GM18526 (cell line): ENCODE results near the gene AGRN.

Source experiments
- POLR2A ChIP-seq: IDR thresholded peaks from 3 replicates; pipeline ENCODE4 v1.6.1; 2011; ENCODE audit not compliant: insufficient read length; ENCODE audit errors: extremely low read depth

Gene AGRN

DNA sequence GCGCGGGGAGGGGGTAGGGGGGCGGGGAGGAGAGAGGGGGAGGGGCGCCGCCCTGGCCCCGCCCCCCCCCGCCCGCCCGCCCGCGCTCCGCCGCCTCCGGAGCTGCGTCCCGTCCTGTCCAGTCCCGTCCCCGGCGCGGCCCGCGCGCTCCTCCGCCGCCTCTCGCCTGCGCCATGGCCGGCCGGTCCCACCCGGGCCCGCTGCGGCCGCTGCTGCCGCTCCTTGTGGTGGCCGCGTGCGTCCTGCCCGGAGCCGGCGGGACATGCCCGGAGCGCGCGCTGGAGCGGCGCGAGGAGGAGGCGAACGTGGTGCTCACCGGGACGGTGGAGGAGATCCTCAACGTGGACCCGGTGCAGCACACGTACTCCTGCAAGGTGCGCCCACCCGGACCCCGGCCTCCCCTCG lies at the start of gene AGRN:
AGRN (plus strand) TSS at position 121 of the 405 bp plus-strand sequence; CDS start at position 174, 53 bp downstream.
- peak; percentile 22 for TF ChIP-seq POLR2A

DNA sequence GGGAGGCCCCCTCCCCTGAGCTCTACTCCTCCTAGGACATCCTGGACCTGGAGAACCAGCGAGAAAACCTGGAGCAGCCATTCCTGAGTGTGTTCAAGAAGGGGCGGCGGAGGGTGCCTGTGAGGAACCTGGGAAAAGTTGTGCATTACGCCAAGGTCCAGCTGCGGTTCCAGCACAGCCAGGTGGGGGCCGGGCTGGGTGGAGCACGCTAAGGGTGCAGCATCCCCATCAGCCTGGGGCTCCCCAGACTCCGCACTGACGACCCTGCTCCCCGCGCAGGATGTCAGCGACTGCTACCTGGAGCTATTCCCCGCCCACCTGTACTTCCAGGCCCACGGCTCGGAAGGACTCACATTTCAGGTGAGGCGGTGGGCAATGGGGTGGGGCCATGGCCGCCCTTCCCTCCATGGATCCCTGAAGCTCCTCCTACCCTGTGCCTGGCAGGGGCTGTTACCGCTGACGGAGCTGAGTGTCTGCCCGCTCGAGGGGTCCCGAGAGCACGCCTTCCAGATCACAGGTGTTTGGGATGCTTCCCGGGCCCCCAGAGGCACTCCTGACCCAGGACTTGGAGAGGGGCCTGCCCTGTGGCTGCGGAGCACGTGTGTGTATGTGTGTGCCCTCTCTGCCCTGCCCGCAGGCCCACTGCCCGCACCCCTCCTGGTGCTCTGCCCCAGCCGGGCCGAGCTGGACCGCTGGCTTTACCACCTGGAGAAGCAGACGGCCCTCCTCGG lies 49.5 kb upstream of the AGRN start:
- TF ChIP-seq POLR2A, result no peak

DNA sequence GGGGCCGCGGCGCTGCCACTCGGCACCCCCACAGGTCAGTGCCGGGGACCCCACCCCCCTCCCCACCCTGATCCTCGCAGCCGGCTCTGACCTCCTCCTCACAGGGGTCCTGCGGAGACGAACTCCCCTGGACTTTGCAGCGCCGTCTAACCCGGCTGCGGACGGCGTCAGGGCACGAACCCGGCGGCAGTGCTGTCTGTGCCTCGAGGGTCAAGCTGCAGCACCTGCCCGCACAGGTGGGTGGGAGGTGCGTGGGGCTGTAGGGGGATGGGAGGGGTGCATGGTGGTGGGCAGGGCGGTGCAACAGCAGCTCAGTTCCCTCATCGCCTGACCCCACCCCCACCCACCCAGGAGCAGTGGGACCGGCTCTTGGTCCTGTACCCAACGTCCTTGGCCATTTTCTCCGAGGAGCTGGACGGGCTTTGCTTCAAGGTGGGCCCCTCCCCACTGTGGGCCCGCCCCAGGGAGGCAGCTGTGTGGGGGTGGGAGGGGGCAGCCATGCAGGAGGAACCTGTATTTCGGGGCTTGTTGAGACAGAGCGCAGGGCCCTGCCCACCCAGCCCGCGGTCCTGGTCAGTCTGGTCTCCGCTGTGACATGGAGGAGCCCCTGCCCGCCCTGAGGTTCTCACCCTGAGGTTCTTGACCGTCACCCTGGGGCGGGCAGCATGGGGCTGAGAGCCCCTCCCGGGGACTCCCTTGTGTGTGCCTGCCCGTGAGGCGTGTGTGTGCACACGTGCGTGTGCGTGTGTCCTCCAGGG lies 48.8 kb upstream of the AGRN start:
- no peak for TF ChIP-seq POLR2A

DNA sequence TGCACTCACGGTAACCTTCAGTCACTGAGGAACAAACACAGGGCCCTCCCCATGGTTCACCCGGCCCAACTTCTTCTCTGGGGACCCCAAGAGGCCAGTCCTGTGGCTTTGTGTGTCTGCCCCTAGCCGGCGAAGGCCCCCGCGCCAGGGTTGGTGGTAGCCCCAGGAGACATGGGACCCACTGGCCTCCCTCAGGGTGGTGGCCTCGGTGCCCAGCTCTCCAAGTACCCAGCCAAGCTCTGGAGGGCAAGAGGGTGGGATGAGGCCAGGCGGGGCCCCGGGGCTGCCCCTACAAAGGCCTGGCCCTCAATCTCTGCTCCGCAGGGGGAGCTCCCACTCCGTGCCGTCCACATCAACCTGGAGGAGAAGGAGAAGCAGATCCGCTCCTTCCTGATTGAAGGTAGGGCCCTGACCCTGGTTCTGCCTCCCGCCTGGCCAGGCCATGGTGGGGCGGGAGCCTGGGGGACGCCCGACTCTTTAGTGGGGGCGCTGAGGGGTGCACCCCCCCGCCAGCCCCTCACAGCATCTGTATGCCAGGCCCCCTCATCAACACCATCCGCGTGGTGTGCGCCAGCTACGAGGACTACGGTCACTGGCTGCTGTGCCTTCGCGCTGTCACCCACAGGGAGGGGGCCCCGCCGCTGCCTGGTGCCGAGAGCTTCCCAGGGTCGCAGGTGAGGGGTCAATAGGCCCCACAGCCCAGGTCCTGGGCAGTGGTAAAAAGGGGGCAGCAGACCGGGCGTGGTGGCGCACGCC lies 48.0 kb upstream of the AGRN start:
- no peak for TF ChIP-seq POLR2A

DNA sequence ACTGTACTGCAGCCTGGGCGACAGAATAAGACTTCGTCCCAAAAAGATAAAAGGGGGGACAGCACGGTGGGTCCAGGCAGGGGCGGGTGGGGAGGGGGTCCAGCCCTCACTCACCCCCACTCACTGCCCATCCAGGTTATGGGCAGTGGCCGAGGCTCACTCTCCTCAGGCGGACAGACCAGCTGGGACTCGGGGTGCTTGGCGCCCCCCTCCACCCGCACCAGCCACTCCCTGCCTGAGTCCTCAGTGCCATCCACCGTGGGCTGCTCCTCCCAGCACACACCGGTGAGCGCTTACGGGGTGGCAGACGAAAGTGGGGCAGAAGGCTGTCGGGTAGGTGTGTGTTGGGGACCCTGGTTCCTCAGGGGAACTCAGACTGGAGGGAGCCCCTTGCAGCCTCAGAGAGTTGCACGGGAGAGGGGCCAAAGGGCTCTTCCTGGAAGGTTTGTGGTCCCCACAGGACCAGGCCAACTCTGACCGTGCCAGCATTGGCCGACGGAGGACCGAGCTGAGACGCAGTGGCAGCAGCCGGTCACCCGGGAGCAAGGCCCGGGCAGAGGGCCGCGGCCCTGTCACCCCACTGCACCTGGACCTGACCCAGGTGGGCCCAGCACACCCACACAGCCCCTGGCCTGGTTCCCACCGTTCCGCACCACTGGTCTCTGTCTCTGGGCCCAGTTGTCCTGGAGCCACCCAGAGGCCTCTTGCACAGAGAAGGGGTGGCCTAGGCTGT lies 47.0 kb upstream of the AGRN start:
- TF ChIP-seq POLR2A, result no peak

DNA sequence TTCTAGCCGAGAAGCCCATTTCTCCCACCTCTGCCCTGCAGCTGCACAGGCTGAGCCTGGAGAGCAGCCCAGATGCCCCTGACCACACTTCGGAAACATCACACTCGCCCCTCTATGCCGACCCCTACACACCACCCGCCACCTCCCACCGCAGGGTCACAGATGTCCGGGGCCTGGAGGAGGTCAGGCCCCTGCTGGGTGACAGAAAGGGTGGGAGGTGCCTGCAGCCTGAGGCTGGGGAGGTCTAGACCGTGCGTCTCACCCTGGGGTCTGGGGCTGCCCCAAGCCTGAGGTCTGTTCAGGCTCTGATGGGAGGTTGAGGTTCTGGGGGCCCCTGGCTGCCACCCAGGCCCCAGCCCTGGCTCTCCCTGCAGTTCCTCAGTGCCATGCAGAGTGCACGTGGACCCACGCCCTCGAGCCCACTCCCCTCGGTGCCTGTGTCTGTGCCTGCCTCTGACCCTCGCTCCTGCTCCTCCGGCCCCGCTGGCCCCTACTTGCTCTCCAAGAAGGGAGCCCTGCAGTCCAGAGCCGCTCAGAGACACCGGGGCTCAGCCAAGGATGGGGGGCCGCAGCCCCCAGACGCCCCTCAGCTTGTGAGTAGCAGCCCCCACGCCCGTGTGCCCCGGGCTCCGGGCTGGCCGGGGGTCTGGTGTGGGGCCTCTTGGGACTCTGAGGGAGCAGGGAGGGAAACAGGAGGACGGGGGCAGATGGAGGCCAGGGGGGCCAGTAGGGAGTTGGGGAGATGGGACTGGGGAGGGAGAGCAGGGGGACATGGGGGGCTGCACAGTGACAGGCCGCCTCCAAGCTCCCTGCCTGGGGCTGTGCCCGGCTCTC lies 46.2 kb upstream of the AGRN start:
- no peak for TF ChIP-seq POLR2A

DNA sequence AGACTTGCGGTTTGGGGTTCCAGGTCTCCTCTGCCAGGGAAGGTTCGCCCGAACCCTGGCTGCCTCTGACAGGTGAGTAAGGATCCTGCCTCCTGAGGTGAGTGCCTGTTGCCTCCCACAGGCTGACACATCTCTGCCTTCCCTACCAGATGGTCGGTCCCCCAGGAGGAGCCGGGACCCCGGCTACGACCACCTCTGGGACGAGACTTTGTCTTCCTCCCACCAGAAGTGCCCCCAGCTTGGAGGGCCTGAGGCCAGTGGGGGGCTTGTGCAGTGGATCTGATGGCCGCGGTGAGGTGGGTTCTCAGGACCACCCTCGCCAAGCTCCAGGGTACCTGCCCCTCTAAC lies 45.7 kb upstream of the AGRN start:
- no peak for TF ChIP-seq POLR2A

DNA sequence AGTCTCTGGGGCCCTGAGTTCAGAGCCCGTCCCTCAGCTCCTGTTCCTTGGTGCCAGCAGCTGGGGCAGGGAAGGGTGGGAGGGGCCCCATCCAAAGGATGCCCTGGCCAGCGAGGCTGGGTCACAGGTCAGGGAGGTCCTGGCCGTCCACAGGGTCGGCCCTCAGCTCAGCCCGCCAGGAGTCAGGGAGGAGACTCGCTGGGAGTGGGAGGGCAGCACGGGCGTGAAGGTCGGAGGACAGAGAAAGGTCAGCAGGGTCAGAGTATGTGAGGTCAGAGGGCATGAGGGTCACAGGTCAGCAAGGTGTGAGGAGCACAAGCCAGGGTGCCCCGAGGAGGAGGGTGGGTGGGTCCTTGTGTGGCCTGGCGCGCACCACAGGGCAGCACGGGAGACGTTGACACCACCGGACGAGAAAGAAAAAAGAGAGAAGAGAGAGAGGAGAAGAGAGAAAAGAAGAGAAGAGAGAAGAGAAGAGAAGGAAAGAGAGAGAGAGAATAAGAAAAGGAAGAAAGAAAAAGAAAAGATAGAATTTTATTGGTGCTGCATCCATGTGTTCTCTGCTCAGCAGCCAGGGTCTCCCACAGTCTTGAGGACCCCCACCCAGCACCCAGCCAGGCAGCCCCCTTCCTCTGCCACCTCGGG lies 45.1 kb upstream of the AGRN start:
- TF ChIP-seq POLR2A, result no peak

DNA sequence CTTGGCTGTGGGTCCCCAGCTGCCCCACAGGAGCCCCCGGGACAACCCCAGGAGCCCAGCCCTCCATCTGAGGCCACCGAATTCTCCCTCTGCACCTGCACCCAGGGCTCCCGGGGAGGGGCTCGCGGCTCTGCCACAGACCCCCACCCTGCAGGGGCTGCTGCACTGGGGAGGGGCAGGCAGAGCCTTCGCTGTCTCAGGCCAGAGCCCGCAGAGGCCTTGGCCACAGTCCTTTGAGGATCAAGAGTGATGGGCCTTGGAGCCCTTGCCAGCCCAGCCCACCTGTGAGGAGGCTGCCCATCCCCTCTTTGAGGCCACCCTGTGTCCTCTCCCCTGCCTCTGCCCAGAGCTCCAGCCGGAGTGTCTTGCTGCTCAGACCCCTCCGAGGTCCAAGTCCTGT lies 44.6 kb upstream of the AGRN start:
- no peak for TF ChIP-seq POLR2A

DNA sequence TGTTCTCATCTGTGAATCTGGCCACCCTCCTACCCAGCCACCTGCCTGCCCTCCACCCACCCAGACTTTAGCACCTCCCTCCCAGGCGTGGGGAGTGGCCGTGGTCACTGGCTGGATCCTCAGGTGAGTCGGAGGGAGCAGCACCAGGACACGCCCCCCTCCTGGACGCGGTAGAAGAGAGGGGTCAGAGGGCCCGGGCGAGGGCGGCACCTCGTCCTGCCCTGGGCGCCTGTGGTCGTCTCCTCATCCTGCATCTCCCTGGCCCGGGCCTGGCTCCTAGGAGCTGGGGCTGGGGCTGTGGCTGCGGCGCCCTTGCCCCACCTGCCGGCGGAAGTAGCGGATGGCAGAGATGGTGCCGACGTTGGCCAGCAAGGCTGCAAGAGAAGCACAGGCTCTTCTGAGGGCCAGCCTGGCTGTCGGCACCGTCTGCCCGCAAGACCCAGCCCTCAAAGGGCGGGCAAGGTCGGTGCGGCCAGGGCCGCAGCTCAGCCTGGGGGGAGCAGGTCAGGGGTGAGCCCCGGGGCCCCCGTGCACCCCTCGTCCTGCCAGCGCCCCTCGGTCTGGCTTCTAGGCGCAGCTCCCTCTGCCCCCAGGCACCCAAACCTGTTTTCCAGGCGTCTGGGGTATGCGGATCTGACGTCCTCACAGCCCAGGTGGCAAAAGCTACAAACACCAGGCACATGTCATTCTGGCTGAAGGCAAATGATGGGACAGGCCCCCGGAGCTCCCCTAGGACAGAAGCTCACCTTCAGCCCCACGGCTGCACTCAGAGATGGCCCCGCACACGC lies 43.8 kb upstream of the AGRN start:
- TF ChIP-seq POLR2A, result no peak

DNA sequence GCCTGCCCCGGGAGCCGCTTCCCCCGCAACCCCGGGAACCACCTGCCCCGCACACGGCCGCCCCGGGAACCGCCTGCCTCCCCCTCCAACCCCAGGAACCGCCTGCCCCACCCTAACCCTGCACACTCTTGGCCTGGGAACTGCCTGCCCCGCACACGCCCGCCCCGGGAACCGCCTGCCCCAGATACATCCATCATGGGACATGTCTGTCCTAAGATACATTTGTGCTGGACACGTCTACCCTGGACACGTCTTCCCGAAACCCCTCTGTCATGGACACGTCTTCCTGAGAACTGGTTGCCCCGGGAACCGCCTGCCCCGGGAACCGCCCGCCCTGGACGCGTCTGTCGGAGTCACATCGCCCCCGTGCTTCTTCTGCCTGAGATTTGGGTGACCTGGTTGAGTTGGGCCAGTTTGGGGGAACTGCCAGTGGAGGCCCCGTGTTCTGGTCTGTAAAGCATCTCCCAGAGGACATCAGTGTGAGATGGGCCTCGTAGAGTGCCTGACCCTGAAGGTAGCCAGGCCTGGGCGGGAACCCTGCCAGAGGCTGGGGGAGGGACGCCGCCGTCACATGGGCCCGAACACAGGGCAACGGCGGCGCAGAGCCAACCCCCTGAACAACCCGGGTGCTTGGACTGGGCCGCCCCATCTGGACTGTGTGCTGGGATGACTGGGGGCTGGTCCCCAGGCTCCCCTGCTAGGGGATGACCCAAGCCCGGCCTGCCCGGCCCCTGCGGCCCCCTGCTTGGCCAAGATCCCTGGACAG lies 41.7 kb upstream of the AGRN start:
- TF ChIP-seq POLR2A, result no peak
